Astrocyte of the cerebellum (primary cell): ENCODE data around the gene ATP2B3.
A peak's percentile ranks its signal among the peaks of the same experiment; 100 is the strongest.

ENCODE experiments used
- DNase-seq: peaks from one replicate; pipeline ENCODE4 v3.0.0-alpha.2; 2011; ENCODE audit warnings: low read depth
- H3K4me3 ChIP-seq: 2 replicates; pipeline ENCODE4 v1.5.1; 2011; ENCODE audit warnings: mild to moderate bottlenecking, low read depth, low read length, moderate library complexity
- CTCF ChIP-seq: IDR thresholded peaks from 2 replicates; pipeline ENCODE4 v1.5.1; 2012; ENCODE audit warnings: low read length, low read depth, moderate library complexity, mild to moderate bottlenecking; ENCODE audit errors: missing control alignments
- in situ Hi-C: cut with HindIII; loops from 2 replicates; pipeline ENCODE4 v1.10.0; 2017; ENCODE audit warnings: low sequenced_read_pairs

Gene ATP2B3

GRCh38 chrX:153502796-153503195, 14.6 kb upstream of the ATP2B3 start:
- no peak for TF ChIP-seq CTCF
- in situ Hi-C loops = no loop called here
- DNase-seq = no peak

DNA sequence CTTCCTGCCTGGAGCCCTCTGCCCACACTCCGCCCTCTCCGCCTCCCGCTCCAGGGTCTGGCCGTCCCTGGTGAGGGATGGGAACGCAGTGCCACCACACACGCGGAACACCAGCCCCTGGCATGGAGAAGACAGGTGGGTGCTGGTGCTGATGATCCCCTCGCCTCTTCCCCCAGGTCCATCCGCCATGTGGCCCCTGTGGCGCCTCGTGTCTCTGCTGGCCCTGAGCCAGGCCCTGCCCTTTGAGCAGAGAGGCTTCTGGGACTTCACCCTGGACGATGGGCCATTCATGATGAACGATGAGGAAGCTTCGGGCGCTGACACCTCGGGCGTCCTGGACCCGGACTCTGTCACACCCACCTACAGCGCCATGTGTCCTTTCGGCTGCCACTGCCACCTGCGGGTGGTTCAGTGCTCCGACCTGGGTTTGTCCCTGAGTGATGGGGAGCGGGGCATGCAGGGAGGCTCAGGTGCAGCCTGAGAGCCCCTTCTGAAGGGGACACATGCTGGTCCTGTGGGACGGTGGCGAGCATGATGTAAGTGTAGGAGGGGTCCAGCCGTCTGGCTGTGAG, 12.9 kb upstream of the ATP2B3 start:
- no peak for DNase-seq
- no peak overlapping the region for H3K4me3 ChIP-seq
- TF ChIP-seq CTCF = no peak
- in situ Hi-C loops = no loop called here

More at GRCh38 chrX:153502796-153503195, 14.6 kb upstream of the ATP2B3 start:
- H3K4me3 ChIP-seq = no peak overlapping the region

DNA sequence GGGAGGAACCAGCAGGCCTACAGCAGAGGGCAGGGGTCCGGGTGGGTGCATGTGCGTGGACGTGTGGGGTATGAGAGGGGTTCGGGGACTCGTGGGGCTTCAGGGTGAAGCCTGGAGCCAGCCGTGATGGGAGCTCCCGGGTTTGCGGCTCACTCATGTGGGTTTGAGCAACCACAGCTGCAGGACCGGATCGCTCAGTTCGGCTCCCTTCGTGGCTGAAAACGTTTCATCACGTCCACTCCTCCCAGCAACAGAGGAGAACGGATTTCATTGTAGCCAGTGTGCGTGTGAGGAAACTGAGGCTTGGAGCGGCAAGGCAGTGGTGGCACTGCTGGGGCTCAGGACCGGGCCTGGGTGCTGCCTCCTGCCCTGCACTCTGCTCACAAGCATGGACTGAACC, 12.1 kb upstream of the ATP2B3 start:
- no peak for DNase-seq
- H3K4me3 ChIP-seq = no peak overlapping the region
- TF ChIP-seq CTCF = no peak
- in situ Hi-C loops = no loop called here

DNA sequence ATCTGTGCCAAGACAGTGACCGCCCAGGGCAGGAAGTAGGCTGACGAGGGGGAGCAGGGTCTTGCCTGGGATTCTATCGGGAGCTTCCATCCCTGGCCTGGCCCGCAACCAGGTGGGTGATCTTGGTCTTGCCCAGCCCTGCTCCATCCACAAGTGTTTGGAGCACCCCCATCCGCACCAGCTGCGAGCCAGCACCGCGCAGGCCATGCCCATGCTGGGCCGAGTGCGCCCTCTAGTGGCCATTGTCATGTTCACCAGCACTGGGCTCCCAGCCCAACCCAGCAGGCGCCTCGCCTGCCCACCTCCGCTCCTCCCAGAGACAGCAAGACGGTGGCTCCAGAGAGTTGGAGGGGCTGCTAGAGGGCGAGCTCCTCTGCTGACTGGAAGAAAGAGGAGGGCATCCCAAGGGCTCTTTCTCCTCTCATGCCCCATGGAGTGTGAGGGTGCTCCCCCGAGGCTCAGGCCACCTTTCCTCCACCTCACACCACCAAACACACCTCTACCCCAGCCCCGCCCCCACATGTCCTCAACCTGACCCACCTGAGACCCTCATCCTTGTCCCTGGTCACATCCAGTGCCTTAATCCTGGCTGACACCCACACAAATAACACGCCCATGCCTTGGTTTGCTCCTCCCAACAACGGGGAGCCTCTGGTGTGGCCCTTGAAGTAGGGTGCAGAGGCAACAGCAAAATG, 9.8 kb upstream of the ATP2B3 start:
- no peak overlapping the region for H3K4me3 ChIP-seq
- DNase-seq = peak; percentile 49
- in situ Hi-C loops = no loop called here
- peak; percentile 69 for TF ChIP-seq CTCF

GRCh38 chrX:153509592-153509991, 7.8 kb upstream of the ATP2B3 start:
- no peak for DNase-seq
- no peak overlapping the region for H3K4me3 ChIP-seq
- no peak for TF ChIP-seq CTCF
- in situ Hi-C loops = no loop called here

DNA sequence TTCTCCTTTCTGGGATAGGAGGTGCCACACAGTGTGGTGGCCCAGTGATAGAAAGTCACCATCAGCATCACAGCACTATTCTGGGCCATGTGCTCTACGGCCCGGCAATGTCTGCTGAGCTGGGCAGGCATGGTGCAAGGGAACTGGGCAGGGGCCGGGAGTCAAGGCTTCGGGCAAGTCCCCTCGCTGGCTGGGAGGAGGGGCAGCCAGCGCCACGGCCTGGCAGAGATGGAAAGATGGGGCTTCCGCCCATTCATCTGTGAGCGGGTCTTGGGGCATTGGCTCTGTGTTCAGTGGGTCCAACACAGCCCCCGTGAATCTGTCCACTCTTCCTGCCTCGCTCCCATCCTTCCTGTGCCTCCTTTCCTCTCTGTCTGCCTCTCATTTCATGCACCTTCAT, 7.1 kb upstream of the ATP2B3 start:
- in situ Hi-C loops = no loop called here
- no peak for TF ChIP-seq CTCF
- no peak for DNase-seq
- H3K4me3 ChIP-seq = no peak overlapping the region
